Thoracic aorta (tissue), 2 donors: Measurements from ENCODE around the gene ADAM22. TPM values are rescaled to one million over a fixed set of nuclear protein-coding genes. Genes with fewer than 3 reads are reported as not detected.

Experiments
- ATAC-seq: fragments of 150-250 bp; one replicate; pipeline ENCODE4 v1.8.0; 2017; ENCODE audit warnings: low read depth; ENCODE audit not compliant: insufficient number of reproducible peaks, low FRiP score
- DNase-seq: peaks from one replicate; pipeline ENCODE4 v3.0.0-alpha.2; 2020; ENCODE audit warnings: low spot score
- H3K27ac ChIP-seq, 2 donors: fragments of 200-600 bp; sonication (generic); 1 replicate in 1 of 2; 2 replicates in 1 of 2; pipeline ENCODE4 v1.5.1; 2016; ENCODE audit warnings: mild to moderate bottlenecking in 2 of 2, moderate library complexity in 2 of 2
- H3K27me3 ChIP-seq: fragments of 200-600 bp; sonication (generic); replicated peaks from 2 replicates; pipeline ENCODE4 v1.6.0; 2016; ENCODE audit warnings: mild to moderate bottlenecking; ENCODE audit not compliant: insufficient read depth
- H3K36me3 ChIP-seq: fragments of 200-600 bp; sonication (generic); one replicate; pipeline ENCODE4 v1.5.1; 2016
- H3K4me1 ChIP-seq, 2 donors: fragments of 200-600 bp; sonication (generic); 1 replicate in 1 of 2; 2 replicates in 1 of 2; pipeline versions ENCODE4 v1.5.1 to v1.6.0; 2016; ENCODE audit warnings: low read depth in 2 of 2, mild to moderate bottlenecking in 1 of 2; ENCODE audit not compliant: control insufficient read depth in 1 of 2
- H3K4me3 ChIP-seq: fragments of 200-600 bp; sonication (generic); 2 replicates; pipeline ENCODE4 v1.5.1; 2016; ENCODE audit warnings: mild to moderate bottlenecking
- H3K9me3 ChIP-seq: fragments of 200-600 bp; sonication (generic); 2 replicates; pipeline ENCODE4 v1.5.1; 2016
- total RNA-seq, 2 donors: library from RNA; depleted of rRNA; stranded (reverse); fragments of >200 nt; gene quantifications; one replicate each; pipeline versions ENCODE4 v1.1.0 to v1.2.3, GENCODE V29; 2016
- TF ChIP-seq, protein P1 (sequence below): fragments of 200-600 bp; sonication (generic); IDR thresholded peaks from one replicate; pipeline ENCODE4 v1.5.1; 2019; ENCODE audit warnings: antibody characterized with exemption

The ADAM22 gene
- total RNA-seq, 2 donors from 2014 or later, result 5.0 to 5.4 TPM

GRCh38 chr7:88132725-88133124 lies 198.7 kb downstream of the ADAM22 start:
- Histone ChIP-seq H3K36me3 (no peaks in the 10 kb centered on the region), H3K27ac (no peak overlapping the region), H3K9me3 (no peaks in the 10 kb centered on the region), H3K4me3 (no peak overlapping the region), H3K27me3 (no peaks in the 10 kb centered on the region), H3K4me1 (no peaks in the 10 kb centered on the region)
- ATAC-seq (no peak), DNase-seq (no peak)
- TF ChIP-seq, protein P1, sequence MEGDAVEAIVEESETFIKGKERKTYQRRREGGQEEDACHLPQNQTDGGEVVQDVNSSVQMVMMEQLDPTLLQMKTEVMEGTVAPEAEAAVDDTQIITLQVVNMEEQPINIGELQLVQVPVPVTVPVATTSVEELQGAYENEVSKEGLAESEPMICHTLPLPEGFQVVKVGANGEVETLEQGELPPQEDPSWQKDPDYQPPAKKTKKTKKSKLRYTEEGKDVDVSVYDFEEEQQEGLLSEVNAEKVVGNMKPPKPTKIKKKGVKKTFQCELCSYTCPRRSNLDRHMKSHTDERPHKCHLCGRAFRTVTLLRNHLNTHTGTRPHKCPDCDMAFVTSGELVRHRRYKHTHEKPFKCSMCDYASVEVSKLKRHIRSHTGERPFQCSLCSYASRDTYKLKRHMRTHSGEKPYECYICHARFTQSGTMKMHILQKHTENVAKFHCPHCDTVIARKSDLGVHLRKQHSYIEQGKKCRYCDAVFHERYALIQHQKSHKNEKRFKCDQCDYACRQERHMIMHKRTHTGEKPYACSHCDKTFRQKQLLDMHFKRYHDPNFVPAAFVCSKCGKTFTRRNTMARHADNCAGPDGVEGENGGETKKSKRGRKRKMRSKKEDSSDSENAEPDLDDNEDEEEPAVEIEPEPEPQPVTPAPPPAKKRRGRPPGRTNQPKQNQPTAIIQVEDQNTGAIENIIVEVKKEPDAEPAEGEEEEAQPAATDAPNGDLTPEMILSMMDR, result no peak

DNA sequence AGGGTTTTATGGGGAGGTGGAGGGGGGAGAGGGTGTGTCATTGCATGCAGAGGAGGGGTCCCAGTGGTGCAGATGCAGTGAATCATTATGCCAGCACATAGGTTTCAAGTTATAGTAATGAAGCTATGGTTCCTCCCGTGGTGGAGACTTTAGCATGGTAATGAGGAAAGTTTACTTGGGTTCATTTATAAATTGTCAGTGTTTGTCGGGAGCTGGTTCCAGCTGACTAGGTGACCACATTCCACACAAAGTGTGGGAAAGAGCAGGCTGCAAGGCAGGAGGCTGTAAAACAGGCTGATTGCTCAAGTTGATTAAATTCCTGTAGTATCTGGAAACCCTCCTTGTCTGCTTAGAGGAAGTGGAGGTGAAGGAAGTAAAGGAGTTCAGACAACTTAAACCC lies 206.9 kb downstream of the ADAM22 start:
- no peaks in the 10 kb centered on the region for H3K4me1 ChIP-seq
- TF ChIP-seq, protein P1, result no peak
- DNase-seq (no peak), ATAC-seq (no peak)
- H3K9me3 ChIP-seq, result no peaks in the 10 kb centered on the region
- H3K27me3 ChIP-seq, result no peaks in the 10 kb centered on the region
- H3K27ac ChIP-seq, result no peak overlapping the region
- no peak overlapping the region for H3K4me3 ChIP-seq
- H3K36me3 ChIP-seq, result no peaks in the 10 kb centered on the region

- DNase-seq, result no peak
- Histone ChIP-seq H3K27me3 (no peaks in the 10 kb centered on the region), H3K27ac (no peak overlapping the region), H3K4me3 (no peak overlapping the region), H3K4me1 (no peaks in the 10 kb centered on the region), H3K36me3 (no peaks in the 10 kb centered on the region), H3K9me3 (no peaks in the 10 kb centered on the region)
- ATAC-seq, result no peak
- TF ChIP-seq, protein P1, result no peak
Measured at GRCh38 chr7:88141479-88141878, 207.4 kb downstream of the ADAM22 start.

DNA sequence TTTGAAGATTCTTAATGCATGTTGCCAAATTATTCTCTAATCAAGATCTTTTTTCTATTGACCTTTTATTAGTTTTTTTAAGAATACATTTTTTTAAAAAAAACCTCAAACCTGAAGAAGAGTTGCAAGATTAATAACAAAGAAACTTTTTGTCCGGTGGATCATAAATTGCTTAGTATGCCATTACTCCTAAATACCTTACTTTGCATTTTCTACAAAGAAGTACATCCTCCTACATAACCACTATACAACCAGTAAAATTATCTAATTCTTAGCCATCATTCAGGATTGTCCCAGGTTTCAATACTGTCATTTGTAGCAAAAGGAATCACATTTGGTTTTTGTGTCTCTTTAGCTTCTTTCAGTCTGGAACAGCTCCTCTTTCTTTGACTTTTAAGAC lies 207.9 kb downstream of the ADAM22 start:
- ATAC-seq (no peak), DNase-seq (no peak)
- H3K27ac ChIP-seq, result no peak overlapping the region
- H3K4me1 ChIP-seq, result no peaks in the 10 kb centered on the region
- no peaks in the 10 kb centered on the region for H3K27me3 ChIP-seq
- H3K9me3 ChIP-seq, result no peaks in the 10 kb centered on the region
- TF ChIP-seq, protein P1, result no peak
- no peak overlapping the region for H3K4me3 ChIP-seq
- H3K36me3 ChIP-seq, result no peaks in the 10 kb centered on the region

DNA sequence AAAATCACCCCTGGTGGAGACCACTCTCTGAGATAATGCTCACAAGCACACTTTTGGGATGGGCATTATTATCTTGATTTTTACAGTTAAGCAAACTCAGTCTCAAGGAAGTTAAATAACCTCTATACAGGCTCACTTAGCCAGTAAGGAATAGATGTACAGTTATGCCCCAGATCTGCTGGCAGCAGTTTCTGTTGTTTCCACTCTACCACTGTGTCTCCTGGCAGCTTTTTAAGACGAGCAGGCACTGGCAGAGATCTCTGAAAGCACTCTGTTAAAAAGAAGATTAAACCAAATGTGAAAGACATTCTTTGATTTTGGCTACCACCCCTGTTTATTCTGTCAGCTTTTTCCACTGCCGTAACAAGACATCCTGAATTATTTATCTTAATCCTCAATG lies 212.6 kb downstream of the ADAM22 start:
- TF ChIP-seq, protein P1, result no peak
- no peaks in the 10 kb centered on the region for H3K9me3 ChIP-seq
- H3K27ac ChIP-seq, result no peak overlapping the region
- ATAC-seq, result no peak
- no peak overlapping the region for H3K4me3 ChIP-seq
- DNase-seq, result no peak
- H3K36me3 ChIP-seq, result no peaks in the 10 kb centered on the region
- peaks cover 0 to 3% of the 10 kb centered on the region in 2 donors for H3K4me1 ChIP-seq
- H3K27me3 ChIP-seq, result no peaks in the 10 kb centered on the region
